ENCODE results near the gene SLC25A53. TPM values are rescaled to one million over a fixed set of nuclear protein-coding genes. Genes with fewer than 3 reads are reported as not detected.
"Not testable (repeated sequence)": the region's sequence is repeated elsewhere in the genome, so short reads cannot be mapped to it uniquely, and the experiment has no call there.

The SLC25A53 gene
- total RNA-seq, 4 donors from 2014 or later: 1.7 to 19.5 (median 5.0) TPM

GRCh38 chrX:104117759-104118158 lies 39.0 kb downstream of the SLC25A53 start:
- H3K27me3 ChIP-seq: peaks cover 0 to 3% (median 1%) of the 10 kb centered on the region in 4 donors
- DNase-seq: no peak
- peaks cover 0 to 10% (median 0%) of the 10 kb centered on the region in 3 donors for H3K4me1 ChIP-seq
- no peak overlapping the region for H3K4me3 ChIP-seq
- TF ChIP-seq POLR2A (IDR thresholded peaks at IDR 0.05): no peak
- no peak for TF ChIP-seq CTCF (IDR thresholded peaks at IDR 0.05)
- H3K36me3 ChIP-seq: no peaks in the 10 kb centered on the region
- intact Hi-C loops (cut with DNase I): no loop called here
- H3K27ac ChIP-seq: no peak overlapping the region
- no peaks in the 10 kb centered on the region for H3K9me3 ChIP-seq

- WGBS, 2 donors: 6 to 28% methylated on average over 8 to 23 of the region's 24 CpGs
- no peaks in the 10 kb centered on the region for H3K9me3 ChIP-seq
- no peaks in the 10 kb centered on the region for H3K36me3 ChIP-seq
- no peak for DNase-seq
- intact Hi-C loops (cut with DNase I): no loop called here
- peaks cover 0 to 17% (median 1%) of the 10 kb centered on the region in 4 donors for H3K27me3 ChIP-seq
- peak overlapping the region in 3 of 4 donors; percentile 73 to 84 (median 79) for H3K27ac ChIP-seq
- peak overlapping the region; percentile 38 to 74 (median 56) for H3K4me3 ChIP-seq
- TF ChIP-seq CTCF (IDR thresholded peaks at IDR 0.05) (peak in 5 of 6 experiments; percentile 27 to 44 (median 33)), POLR2A (IDR thresholded peaks at IDR 0.05) (no peak)
- peaks cover 0 to 21% (median 0%) of the 10 kb centered on the region in 3 donors for H3K4me1 ChIP-seq
These were observed 43.4 kb downstream of the SLC25A53 start for GRCh38 chrX:104113222-104113965.

- H3K4me1 ChIP-seq: peaks cover 0 to 21% (median 0%) of the 10 kb centered on the region in 3 donors
- no peaks in the 10 kb centered on the region for H3K9me3 ChIP-seq
- intact Hi-C loops (cut with DNase I): no loop called here
- 0 to 46% methylated on average over 14 to 15 of the region's 67 CpGs for WGBS, 2 donors
- H3K36me3 ChIP-seq: no peaks in the 10 kb centered on the region
- TF ChIP-seq POLR2A (IDR thresholded peaks at IDR 0.05) (no peak), CTCF (IDR thresholded peaks at IDR 0.05) (no peak)
- H3K4me3 ChIP-seq: peak within 1 kb of the TSS; percentile 38 to 74 (median 56)
- DNase-seq: no peak
- H3K27me3 ChIP-seq: peaks cover 0 to 17% (median 0%) of the 10 kb centered on the region in 4 donors
- H3K27ac ChIP-seq: peak within 1 kb of the TSS; percentile 39 to 84 (median 76)
These were observed 44.4 kb downstream of the SLC25A53 start, which contains the start of gene ZCCHC18 for GRCh38 chrX:104112326-104112951. Gene ZCCHC18, plus strand, starts transcription at chrX:104112523. Its CDS starts 1,589 bp downstream, at chrX:104114112.

DNA sequence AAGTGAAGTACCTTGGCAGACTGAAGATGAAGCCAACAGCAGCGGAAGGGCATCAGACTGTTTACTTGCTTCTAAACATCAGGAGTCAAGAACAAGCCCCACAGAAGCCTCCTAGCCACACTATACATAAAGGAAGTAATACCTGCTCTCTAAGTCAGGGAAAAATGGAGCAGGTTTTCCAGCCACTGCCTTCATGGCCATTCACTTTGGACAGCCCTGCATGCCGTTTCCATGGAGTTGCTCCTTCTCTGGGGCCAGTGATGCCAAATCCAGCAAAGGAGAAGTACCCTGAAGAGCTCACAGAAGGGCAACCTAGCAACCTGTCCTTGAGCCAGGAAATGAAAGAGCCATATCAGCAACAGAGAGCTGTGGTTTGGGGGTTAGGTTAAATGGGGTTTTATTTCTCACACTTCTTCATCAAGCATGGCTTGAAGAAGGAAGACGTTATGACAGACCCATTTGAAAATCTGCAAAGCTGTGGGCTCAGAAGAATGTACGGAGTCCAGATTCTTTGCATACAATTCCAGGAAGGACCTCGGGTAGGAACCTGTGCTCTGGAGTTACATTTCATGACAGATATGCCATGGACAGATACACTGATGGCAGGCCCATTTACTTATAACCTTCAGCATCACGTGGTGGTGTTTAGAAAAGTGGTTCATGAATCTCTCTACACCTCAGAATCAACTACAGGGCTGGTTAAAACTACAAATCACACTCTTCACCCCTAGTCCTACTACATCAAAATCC lies 46.1 kb downstream of the SLC25A53 start:
- intact Hi-C loops (cut with DNase I); H3K36me3 ChIP-seq; DNase-seq; H3K9me3 ChIP-seq; H3K4me3 ChIP-seq; H3K27ac ChIP-seq: not testable (repeated sequence)
- WGBS, 2 donors: 37 to 73% methylated on average over 4 to 6 of the region's 6 CpGs
- H3K4me1 ChIP-seq: peaks cover 0 to 21% (median 0%) of the 10 kb centered on the region in 3 donors
- peaks cover 0 to 17% (median 0%) of the 10 kb centered on the region in 4 donors for H3K27me3 ChIP-seq

DNA sequence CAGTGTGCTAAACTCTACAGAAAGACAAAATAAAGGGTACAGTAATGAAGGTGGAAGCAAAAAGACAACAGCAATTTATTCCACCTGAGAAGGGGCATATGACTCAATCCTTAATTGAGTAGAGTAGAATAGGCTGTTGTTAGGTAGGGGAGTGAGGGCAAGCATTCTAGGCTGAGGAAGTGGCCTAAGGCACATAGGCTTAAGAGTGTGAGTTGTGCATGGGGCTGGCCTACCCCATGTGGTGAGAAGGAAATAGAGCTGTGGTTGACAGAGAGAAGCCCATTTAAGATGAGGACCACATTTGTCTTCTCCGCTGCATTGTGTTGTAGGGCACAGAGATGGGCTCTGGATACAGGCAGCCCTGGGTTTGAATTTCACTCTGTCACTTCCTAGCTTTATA lies 47.9 kb downstream of the SLC25A53 start:
- Histone ChIP-seq H3K4me1 (peaks cover 0 to 21% (median 0%) of the 10 kb centered on the region in 3 donors), H3K36me3 (no peaks in the 10 kb centered on the region), H3K27me3 (peaks cover 0 to 17% (median 0%) of the 10 kb centered on the region in 4 donors), H3K27ac (no peak overlapping the region), H3K4me3 (no peak overlapping the region), H3K9me3 (no peaks in the 10 kb centered on the region)
- TF ChIP-seq POLR2A (IDR thresholded peaks at IDR 0.05): no peak
- TF ChIP-seq CTCF (IDR thresholded peaks at IDR 0.05): no peak
- intact Hi-C loops (cut with DNase I): no loop called here
- DNase-seq: no peak
- WGBS, 2 donors: 83 to 90% methylated on average over 1 of the region's 1 CpG
